ENCODE data around the gene TRPV3. TPM values are rescaled to one million over a fixed set of nuclear protein-coding genes. Genes with fewer than 3 reads are reported as not detected.

Gene TRPV3
- total and polyA plus RNA-seq, 2 of the 8 experiments (the other 6 are each of a cell fraction or from before 2014, with no cell fraction given) = 0.56 to 1.0 TPM

DNA sequence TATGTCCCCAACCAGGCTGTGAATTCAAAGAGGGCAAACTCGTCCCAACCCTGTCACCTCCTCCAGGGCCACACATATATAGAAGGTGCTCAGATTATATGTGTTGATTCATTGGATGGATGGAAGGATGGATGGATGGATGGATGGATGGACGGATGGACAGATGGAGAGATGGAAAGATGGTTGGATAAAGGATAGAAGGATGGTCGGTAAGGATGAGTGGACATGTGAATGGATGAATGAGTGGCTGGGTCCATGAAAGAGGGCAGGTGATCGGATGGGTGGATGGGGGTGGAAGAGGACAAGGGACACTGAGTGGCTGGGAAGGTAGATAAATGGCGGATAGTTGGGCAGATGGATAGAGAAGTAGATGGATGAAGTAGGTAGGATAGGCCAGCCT is 30.1 kb downstream of the TRPV3 start (continued):
- TF ChIP-seq, protein P1, sequence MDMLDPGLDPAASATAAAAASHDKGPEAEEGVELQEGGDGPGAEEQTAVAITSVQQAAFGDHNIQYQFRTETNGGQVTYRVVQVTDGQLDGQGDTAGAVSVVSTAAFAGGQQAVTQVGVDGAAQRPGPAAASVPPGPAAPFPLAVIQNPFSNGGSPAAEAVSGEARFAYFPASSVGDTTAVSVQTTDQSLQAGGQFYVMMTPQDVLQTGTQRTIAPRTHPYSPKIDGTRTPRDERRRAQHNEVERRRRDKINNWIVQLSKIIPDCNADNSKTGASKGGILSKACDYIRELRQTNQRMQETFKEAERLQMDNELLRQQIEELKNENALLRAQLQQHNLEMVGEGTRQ (IDR thresholded peaks at IDR 0.05; ENCODE audit: low read length) = no peak
- TF ChIP-seq KDM4A (IDR thresholded peaks at IDR 0.05; ENCODE audit: low read depth, low read length, severe bottlenecking) (no peak), POLR2AphosphoS5 (IDR thresholded peaks at IDR 0.05; ENCODE audit: low read depth, low read length) (no peak)

Data from H1 (cell line).